ENCODE data around the gene KCNH1.

DNA sequence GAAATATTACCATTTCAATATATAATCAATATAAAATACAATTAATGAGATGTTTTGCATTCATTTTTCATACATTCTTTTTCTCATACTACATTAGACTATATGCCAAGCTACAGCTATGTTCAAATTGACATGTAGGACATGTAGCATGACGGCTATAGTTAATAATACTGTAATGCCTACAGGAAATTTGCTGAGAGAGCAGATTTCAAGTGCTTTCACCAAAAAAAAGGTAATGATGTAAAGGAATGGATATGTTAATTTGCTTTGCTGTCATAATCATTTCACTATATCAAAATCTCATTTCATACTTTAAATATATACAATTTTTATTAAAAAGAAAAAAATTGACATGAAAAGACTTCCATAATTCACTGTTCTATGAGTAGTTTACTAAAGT lies 215.1 kb downstream of the KCNH1 start:
- no peak for TF ChIP-seq GATA2 (IDR thresholded peaks at IDR 0.05; ENCODE audit: low read depth, low read length)
- TF ChIP-seq GATA3 (IDR thresholded peaks at IDR 0.05; ENCODE audit: low read depth, low read length), result no peak
